ENCODE results near the gene LIPC.

- TF ChIP-seq, protein P1, sequence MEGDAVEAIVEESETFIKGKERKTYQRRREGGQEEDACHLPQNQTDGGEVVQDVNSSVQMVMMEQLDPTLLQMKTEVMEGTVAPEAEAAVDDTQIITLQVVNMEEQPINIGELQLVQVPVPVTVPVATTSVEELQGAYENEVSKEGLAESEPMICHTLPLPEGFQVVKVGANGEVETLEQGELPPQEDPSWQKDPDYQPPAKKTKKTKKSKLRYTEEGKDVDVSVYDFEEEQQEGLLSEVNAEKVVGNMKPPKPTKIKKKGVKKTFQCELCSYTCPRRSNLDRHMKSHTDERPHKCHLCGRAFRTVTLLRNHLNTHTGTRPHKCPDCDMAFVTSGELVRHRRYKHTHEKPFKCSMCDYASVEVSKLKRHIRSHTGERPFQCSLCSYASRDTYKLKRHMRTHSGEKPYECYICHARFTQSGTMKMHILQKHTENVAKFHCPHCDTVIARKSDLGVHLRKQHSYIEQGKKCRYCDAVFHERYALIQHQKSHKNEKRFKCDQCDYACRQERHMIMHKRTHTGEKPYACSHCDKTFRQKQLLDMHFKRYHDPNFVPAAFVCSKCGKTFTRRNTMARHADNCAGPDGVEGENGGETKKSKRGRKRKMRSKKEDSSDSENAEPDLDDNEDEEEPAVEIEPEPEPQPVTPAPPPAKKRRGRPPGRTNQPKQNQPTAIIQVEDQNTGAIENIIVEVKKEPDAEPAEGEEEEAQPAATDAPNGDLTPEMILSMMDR (IDR thresholded peaks at IDR 0.05) = no peak
- TF ChIP-seq ZFX (IDR thresholded peaks at IDR 0.05; ENCODE audit: borderline replicate concordance) = no peak
These were observed 26.3 kb downstream of the LIPC start for GRCh38 chr15:58458076-58458475.
